GM21367 (cell line): ENCODE results near the gene ARHGEF10L.

Source experiments
- ATAC-seq: cut with Tn5 transposase; IDR thresholded peaks from one replicate; pipeline ENCODE4 v1.9.1; 2021; ENCODE audit not compliant: unreplicated experiment

Gene ARHGEF10L

DNA sequence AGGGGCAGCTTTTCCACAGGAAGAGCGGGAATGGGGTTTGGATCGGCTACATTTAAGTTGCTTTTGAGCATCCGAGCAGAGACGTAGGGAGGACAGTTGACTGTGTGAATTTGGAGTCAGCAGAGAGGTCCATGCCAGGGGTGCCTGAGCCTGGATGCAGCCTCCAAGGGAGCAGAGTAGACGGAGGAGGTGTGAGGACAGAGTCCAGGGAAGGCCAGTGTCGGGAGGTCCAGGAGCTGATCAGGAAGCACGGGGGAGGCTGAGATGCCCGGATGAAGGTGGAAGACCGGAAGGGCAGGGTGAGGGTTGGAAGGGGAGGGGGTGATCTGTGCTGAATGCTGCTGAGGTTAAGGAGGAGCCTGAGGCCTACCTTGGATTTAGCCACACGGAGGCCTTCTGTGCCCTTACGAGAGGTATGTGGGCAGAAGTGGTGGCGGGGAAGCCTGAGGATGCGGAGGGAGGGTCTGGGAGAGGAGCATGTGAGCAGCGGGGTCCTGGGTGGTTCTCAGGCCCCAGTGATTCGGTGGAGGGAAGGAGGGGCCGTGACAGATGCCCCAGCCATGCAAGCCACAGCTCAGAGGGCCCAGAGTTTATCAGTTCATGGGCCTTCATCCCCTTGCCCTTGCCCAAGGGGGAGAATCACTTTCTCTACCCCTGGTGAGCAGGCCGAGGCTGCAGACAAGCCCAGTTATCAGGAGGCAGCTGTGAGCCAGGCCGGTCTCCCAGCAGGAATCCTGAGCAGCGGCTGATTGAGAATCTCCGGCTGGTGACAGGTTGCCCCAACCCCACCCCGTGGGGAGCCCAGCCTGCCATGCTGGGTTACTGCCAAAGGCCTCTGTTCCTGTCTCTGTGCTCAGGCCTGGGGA, 161.7 kb downstream of the ARHGEF10L start:
- ATAC-seq = no peak

DNA sequence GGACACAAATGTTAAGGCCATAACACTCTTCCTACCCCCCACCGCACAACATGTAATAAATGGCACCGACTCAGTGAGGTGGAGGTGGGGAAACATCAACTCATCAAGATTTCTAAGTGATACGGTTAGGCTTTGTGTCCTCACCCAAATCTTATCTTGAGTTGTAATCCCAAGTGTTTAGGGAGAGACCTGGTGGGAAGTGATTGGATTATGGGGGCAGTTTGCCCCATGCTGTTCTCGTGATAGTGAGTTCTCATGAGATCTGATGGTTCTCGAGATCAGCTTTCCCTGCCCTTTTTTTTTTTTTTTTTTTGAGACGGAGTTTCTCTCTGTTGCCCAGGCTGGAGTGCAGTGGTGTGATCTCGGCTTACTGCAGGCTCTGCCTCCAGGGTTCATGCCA, 164.7 kb downstream of the ARHGEF10L start:
- no peak for ATAC-seq

GRCh38 chr1:17706445-17706844, 166.9 kb downstream of the ARHGEF10L start:
- ATAC-seq = no peak

DNA sequence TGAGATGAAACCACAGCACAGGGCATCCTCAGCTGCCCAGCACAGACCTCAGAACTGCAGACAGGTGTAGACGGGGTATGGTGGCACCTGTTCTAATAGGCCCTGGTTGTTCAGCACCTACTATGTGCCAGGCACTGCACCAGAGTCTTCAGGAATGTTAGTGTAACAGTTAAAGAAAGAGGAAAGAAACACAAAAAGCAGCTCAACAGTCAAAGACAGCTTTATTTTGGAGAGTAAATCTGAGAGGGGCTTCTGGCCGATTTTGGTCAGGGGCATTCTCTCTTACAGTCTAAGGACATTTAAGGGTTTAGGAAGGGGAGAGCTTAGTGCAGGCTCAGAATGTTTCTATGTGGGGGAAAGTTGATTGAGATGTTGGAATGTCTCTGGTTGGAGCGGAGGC, 170.5 kb downstream of the ARHGEF10L start:
- ATAC-seq = no peak

DNA sequence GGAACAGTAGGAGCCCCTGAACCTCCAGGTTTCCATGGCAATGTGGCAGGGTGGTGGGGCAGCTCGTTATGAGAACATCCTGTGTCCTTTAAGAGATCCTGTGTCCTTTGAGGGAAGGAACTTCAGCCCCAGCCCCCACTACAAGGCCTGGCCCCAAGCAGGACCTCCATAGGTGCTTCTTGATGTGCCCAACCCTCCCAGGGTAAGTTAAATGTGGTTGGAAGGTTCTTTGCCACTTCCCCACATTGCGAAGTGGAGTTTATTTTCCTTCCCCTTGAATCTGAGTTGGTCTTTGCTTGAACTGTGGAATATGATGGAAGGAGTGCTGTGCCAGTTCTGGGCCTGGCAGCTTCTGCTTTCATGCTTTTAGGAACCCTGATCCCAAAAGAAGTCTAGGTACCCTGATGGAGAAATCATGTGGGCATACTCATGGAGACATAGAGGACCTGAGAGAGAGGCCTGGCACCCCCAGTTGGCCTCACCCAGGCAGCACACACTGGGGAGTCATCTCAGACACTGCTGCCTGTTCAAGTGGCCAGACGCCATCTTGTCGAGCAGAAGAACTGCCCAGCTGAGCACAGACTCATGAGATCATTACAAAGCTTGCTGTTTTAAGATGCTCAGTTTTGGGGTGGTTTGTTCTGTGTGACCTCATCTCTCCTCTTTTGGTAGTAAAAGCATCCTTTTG, 171.5 kb downstream of the ARHGEF10L start:
- no peak for ATAC-seq

DNA sequence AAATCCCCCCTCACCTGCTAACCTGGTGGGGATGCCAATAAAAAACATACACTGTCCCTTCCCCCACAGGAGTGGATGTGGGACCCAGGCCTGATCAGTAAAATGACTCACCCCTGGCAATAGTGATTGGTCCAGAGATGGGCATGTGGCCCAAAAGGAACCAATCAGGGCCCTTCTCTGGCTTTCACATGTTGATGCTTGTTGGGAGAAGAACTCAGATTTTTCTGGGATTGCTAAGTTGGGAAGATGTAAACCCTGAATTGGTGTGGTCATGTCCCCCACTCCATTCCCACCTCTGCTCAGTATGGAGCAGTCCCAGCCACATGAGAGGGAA, 172.0 kb downstream of the ARHGEF10L start:
- no peak for ATAC-seq

DNA sequence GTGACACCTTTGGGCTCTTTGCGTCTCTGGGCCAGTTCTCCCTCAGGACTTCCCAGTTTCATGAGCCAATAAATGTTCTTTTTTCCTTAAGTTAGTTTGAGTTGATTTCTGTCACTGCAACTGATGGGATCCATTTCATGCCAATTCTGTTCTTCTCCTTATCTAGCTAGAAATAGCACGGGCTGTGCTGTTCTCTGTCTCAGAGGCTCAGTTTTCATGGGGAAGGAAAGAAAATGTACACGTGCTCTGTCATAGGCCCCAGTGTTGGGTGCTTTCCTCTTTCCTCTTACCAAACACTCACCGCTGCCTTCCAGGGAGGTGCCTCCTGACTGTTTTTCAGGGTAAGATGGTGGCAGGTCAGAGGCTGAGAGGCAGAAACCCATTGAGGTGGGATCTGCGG, 172.4 kb downstream of the ARHGEF10L start:
- ATAC-seq = no peak

DNA sequence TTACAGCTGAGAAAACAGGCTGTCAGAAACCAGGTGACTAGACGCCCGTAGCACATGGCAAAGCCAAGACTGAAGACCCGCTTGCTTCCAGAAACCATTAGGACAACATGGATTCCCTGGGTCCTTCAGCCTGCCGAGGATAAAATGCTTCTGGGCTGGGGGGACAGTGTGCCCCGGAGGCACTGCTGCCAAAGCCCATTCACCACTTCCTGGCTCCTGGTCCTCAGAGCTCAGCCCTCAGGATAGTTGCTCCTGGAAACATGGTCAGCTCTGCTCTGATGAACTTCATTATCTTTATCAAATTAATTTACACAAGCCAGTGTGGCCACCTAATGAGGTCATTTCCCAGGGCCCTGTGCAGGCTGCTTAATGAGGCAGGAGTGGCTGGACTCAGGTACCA, 174.5 kb downstream of the ARHGEF10L start:
- ATAC-seq = no peak

DNA sequence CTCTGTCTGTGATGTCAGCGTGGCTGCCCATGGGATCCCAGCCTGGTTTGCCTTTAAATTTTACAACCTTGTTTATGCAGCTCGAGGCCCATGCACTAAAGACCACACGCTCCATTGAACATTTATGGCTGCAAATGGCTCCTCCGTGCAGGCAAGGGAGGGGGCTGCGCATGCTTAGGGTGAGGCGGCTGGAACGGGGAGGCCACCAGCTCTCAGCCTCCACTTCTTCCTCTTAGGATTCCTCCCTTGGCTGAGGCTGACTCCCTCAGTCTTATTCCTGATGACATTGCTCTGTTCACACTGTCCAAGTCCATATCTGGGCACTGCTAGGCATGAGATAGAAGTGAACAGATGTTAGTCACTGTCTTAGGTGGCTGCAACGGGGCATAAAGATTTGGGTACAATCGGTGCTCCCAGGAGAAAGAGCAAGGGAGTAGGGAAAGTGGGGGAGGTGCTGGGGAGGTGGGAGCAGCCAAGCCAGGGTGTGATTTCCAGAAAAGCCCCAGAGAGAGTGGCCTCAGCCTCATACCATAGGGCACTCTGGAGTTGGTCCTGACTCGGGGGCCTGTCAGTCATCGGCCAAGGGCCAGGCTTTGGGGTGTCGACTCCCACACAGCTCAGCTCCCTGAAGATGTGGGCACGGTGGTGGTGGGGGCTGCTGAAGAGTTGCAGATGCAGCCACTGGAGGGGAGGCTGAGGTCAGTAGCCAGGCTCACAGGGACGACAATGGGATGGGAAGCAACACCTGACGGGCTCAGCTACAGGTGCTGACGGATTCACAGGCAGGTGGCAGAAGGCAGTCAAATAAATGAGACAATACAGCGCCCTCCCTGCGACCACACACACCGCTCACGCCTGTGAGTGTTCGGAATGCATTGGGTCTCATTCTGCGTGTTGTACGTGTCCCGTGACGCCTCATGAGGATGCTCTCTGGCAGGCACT, 178.4 kb downstream of the ARHGEF10L start:
- no peak for ATAC-seq

DNA sequence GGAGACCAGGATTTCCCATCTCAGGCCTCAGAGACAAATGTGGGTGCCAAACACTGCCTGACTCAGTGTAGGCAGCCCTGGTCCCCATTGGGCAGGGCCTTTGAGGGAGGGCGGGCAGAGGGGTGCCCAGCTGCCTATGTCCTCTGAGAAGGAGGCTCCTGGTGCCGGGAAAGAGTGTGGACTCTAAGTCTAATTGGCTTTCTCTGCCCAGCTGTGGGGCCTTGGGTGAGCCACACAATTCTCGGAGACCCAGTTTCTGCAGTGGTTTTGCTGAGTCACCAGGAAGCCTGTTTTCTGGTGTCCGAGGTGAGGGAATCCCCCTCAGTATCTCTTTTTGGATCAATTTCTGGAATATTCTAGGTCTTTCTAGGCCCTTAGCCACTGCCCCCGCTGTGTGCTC, 180.4 kb downstream of the ARHGEF10L start:
- no peak for ATAC-seq

- ATAC-seq = no peak
Observed at GRCh38 chr1:17721444-17721843, 181.9 kb downstream of the ARHGEF10L start.

DNA sequence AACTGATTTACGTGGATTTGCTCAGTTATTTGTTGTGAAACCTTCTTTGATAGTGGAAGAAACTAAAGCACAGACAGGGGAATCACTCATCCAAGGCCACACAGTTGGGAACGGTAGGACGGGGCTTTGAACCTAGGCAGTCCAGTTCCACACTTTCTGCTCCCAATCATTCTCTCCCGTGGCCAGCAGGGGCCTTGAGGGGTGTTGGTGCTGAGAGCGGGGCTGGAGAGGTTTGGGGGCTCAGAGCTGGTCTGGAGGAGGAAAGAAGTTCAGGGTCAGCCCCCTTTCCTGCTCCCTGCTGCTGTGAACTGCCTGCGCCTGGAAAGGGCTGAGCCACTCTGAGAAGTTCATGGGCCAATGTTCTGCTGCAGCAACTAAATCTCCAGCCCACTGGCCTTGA, 184.2 kb downstream of the ARHGEF10L start:
- no peak for ATAC-seq

- no peak for ATAC-seq
Observed at GRCh38 chr1:17724150-17724549, 184.7 kb downstream of the ARHGEF10L start.

- ATAC-seq = no peak
Observed at GRCh38 chr1:17725084-17725719, 185.7 kb downstream of the ARHGEF10L start.

DNA sequence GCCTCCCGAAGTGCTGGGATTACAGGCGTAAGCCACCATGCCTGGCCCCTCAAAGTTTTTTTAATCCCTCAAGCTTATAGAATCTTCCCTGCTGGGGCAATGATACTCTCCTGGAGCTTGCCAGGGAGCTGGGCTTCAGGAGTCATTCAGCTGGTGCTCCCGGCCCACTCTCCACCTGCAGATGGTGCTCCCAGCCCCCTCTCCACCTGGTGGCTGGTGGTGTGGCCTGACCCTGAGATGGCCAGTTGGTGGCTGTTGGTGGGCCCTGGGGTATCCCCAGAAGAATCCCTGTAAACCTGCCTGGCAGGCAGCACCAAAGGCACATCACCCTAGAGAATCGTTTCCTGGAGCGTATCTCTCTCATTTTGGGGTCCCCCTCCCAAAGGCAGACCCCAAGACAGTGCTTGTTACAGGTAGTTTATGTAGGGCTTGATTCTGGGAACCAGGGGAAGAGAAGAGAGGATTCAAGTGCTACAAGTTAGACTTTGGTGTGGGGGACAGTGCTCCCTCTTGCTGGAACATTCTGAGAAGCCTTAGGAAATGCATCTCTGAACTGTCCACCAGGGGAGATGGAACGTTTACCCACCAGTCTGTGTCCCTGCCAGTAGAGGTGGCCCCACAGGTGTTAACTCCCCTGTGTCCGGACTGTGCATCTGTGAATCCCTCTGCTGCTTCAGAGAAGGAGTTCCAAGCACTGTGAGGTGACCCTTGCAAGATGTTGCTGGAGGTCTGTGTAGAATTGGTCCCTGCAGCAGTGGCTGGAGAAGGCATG, 186.5 kb downstream of the ARHGEF10L start:
- ATAC-seq = no peak

GRCh38 chr1:17728123-17728712, 188.7 kb downstream of the ARHGEF10L start:
- no peak for ATAC-seq

DNA sequence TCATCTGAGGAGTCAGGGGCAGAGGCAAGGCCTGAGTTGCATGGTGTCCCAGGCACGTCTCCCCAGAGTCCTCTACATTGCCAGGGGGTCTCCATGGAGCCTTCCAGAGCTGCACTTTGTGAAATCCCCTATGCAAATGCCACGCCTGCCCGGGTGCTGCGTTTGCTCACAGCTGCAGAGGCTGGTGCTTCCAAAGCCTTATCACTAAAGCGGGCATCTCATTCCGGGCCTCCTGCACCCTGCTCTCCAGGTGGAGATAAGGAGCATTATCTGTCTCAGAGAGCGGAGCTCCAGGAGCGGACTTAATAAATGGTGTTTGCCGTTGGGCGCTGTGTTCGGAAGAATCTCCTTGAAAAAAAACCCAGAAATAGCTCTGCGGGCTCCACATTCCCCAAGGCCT, 189.8 kb downstream of the ARHGEF10L start:
- no peak for ATAC-seq

DNA sequence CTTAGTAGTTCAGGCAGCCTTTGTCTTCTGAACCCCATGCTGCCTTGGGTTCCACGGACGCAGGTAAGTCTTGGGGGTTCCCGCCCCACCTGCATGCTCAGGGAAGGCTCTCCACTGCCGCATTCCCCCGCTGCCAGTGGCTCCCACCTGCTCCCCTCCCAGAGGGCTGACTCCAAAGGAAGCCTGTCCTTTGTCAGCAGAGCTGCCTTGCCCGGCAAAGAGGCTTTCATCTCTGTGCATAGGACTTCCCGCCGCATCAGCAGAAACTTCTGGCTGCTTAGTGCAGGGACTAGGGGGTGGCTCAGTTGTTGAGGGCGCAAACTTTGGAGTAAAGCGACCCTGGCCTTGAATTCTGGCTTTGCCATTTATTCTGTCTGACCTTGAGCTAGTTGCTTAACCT, 190.4 kb downstream of the ARHGEF10L start:
- ATAC-seq = no peak

- ATAC-seq = no peak
Observed at GRCh38 chr1:17731460-17731859, 192.0 kb downstream of the ARHGEF10L start.

- no peak for ATAC-seq
Observed at GRCh38 chr1:17732475-17732874, 193.0 kb downstream of the ARHGEF10L start.
